ENCODE data around the gene COL21A1.

GRCh38 chr6:56050530-56051201 lies 196.7 kb downstream of the COL21A1 start:
- TF ChIP-seq EZH2 (IDR thresholded peaks at IDR 0.05; ENCODE audit: low read length, missing control alignments) (no peak), CTCF (conservative IDR thresholded peaks at IDR 0.05 in 1 of 2, IDR thresholded peaks at IDR 0.05 in 1 of 2; ENCODE audit: low read depth in 1 of 2, low read length in 2 of 2) (no peak)

Measured in fibroblast of lung (primary cell).